Effector CD4-positive, alpha-beta T cell (primary cell): ENCODE measurements around the gene TMEM272.
A peak's percentile ranks its signal among the peaks of the same experiment; 100 is the strongest.

Experiments
- DNase-seq: peaks from one replicate; pipeline ENCODE4 v3.0.0-alpha.2; 2020

TMEM272 gene

DNA sequence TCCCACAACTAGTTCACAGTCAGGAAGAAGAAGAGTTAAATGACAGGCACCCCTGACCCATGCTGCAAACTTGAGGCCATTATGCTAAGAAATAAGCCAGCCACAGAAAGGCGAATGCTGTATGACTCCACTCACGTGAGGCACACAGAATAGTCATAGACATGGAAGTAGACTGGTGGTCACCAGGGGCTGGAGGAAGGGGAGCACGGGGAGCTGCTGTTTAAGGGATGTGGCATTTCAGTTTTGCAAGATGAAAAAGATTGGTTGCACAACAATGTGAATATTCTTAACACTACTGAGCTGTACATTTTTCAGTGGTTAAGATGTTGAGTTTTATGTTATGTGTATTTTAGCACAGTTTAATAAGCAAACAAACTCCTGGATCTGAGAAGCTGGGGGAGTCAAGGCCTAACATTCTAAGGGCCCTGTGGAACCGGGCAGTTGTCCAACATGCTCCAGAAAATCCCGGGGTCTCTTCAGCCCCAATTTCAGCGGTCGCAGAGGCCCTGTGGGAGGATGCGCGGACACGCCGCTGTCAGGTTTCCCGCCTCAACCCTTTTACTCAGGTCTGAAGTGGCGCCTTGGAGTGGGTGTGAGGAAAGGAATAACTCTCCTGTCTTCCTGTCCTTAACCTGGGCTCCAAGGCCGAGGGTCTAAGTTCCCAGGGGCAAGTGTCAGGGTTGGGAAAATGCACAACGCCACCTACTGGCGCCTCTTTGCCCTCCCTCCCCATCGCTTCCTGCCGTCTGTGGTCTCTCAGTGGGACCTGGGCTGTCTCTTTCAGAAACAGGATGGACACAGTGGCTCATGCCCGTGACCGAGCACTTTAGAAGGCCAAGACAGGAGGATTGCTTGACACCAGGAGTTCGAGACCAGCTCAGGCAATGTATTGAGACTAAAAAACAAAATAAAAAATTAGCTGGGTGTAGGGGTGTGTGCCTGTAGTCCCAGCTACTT is 4.4 kb upstream of the TMEM272 start:
- DNase-seq = no peak

DNA sequence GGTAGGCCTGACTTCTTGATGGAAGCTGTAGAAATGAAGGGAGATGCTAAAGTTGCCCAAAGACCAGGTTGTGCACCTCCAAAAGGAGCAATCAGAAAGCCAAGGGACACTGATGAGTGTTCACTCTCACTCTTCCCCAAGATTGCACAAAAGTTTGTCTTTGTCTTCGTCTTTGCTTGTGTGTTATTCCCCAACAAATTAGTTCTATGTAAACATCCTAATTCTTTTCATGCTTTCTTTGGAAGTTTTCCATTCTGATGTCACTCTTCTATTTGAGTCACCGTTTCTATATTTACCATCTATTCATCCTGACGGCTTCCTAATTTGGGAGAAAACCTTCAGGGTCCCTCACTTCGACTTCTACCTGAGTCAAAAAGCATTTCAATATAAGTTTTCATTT is 3.7 kb upstream of the TMEM272 start:
- no peak for DNase-seq

- DNase-seq = no peak
Observed at GRCh38 chr13:51846756-51847155, 1.8 kb upstream of the TMEM272 start.

- DNase-seq = no peak
Observed at GRCh38 chr13:51845574-51846318, 769 bp upstream of the TMEM272 start.

DNA sequence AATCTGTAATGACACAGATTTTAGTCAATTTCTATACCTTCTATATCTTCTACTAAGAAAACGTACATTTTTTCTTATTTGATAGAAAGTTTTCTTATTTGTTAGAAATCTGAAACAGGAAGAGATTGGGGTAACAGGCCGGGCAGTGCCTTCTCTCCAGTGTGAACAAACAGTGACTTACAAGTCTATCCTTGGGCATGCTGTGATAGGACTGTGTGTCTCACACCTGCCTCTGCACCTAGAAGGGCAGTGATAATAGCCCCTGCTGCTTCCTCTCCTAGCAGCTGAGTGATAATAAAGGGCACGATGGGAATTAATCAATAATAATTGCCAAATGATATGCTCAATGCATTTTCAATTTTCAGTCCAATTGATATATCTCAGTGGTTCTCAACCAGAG is 1.4 kb downstream of the TMEM272 start:
- no peak for DNase-seq

- no peak for DNase-seq
Observed at GRCh38 chr13:51841732-51842131, 3.2 kb downstream of the TMEM272 start.

GRCh38 chr13:51840917-51841316 is 4.1 kb downstream of the TMEM272 start:
- no peak for DNase-seq

DNA sequence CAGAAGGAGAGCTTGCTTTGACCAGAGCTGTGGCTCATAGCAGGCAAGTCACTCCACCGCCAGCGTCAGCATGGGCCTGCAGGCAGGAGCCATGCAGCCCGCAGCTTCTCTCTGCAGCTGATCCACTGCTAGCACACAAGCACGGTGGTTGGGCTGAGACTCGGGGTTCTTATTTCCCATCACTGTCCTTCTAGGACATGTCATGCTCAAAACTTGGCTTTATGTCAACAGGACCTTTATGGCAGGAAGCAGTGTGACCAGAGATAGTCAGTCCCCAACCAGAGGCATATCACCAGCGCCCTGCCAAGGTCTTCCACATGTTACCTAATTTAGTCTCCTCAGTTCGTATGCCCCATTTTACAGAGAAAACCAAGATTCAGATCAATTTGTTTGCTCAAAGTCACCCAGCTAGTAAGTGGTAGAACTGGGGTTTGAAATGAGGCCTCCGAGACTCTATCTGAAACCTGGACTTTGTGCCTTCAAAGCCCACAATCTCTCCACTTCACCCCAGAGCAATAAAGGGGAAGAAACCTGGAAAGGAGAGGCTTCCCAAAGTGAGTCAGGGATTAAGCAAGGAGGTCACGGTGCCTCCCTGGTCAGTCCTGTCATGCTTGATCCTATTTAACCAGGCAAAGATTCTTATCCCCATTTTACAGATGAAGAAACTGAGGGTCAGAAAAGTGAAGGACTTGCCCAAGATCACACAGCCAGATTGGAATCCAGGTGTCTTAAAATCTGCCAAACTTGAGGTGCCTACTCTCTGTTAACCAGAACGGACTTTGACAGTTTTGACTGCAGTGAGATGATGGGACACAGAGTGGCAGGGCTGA is 5.1 kb downstream of the TMEM272 start:
- no peak for DNase-seq

DNA sequence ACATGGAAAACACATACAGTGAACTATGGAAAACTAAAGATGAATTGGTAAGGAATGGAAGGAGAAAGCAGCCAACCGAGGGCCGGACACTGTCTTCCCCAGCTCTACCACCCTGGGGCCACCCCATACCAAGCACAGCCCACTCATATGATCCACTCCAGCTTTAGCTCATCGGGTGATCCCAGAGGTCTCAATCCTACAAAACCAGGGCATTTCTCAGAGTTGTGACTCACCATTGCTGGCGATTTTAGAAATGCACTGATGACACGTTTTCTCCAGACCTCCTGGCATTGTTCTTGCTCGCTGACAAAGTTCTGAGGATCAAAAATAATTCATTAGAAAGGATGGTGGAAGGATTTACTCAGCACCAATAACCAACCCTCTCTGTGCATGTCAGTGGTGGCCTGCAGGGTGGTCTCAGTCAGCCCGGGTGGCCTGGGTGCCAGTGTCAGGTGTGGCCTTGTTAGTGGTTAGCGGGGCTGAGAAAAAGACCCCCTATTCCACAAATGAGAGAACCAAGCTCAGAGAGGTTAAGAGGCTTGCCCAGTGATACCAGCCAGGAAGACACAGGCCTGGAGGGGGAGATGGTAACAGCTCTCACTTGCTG is 6.6 kb downstream of the TMEM272 start:
- no peak for DNase-seq

- no peak for DNase-seq
Observed at GRCh38 chr13:51837016-51837415, 8.0 kb downstream of the TMEM272 start.

GRCh38 chr13:51834581-51835171 is 10.3 kb downstream of the TMEM272 start:
- DNase-seq = no peak

DNA sequence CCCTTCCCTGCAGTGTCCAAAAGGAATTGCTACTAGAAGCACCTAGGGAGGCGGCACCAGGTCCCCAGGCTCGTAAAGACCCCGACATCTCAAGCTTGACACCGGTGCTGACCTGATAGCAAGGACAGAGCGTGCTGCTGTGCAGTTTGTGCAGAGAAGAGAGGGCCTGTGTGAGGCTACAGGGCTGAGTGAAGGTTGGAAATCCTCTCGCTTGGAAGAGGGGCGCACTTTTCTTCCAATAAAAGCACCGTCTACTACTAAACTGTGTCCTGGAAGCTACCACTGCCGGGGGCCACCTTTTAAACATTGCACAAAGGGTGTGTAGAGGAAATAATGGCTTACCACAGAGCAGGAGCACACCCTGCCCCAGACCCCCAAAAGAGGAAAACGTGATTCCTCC is 11.0 kb downstream of the TMEM272 start:
- DNase-seq = no peak

DNA sequence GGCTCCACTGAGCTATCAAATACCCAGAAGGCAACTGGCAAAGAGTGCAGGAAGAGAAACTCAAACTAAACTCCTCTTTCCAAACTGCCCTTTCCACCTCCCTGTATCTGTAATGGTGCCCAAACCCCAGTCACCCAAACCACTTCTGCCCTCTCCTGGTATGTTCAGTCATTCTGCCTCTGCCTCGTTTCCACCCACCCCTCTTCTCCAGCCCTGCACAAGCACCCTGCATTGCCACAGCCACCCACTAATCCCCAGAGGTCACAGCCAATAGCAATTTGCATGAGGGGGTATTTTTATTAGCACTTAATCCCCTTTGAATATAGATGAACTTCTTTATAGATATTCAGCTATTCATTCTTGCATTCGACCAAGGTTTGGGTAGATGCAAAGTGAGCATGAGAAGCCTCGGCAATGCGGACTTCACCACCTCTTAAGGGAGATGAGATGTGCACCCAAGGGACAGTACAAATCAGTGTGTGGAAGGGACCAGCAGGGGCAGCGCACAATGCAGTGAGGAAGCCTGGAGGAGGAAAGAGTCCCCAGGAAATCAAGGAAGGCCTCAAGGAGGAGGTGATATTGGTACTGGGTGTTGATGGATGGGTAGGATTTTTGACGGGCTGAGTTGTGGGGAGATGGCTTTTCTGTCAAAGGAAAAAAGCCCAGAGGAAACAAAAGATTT is 12.4 kb downstream of the TMEM272 start:
- peak; percentile 48 for DNase-seq

GRCh38 chr13:51831519-51831918 is 13.5 kb downstream of the TMEM272 start:
- no peak for DNase-seq

GRCh38 chr13:51829568-51829899 is 15.4 kb downstream of the TMEM272 start:
- no peak for DNase-seq

- no peak for DNase-seq
Observed at GRCh38 chr13:51828730-51829567, 16.0 kb downstream of the TMEM272 start.

DNA sequence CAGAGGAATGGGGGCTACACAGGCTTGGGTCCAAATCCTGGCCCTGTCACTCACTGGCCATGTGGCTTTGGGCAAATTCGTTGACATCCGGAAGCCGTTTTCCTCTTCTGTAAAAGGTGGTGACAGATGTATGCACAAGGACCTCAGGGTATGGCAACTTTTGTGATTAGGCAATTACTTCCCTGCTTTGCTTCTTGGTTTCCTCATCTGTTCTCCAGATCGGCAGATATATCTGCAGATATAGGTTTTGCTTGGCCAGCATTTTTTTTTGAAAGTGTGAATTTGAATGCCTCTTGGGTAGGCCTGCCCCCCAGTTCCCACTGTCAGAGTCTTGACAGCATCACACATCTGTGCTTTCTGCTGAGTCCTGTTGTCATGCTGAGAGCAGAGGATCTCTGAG is 17.7 kb downstream of the TMEM272 start:
- DNase-seq = no peak

DNA sequence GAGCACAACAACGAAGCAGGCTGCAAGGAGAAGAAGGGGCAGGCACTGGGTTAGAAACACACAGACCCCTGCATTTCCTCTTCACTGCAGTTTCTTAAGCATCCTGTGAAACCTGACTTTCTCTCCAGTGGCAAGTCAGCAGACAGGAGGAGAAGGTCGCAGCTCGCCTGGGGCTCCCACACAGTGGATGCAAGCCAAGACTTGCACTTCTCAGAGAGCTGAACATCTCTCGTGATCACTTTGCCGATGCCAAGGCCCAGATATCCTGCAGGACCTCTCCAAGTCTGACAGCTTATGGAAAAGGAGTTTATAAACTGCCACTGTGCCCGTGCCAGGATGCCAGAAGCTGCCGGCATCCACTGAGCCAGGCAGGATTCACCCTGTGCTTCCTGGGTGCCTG is 18.4 kb downstream of the TMEM272 start:
- no peak for DNase-seq

- no peak for DNase-seq
Observed at GRCh38 chr13:51825681-51826254, 19.2 kb downstream of the TMEM272 start.

DNA sequence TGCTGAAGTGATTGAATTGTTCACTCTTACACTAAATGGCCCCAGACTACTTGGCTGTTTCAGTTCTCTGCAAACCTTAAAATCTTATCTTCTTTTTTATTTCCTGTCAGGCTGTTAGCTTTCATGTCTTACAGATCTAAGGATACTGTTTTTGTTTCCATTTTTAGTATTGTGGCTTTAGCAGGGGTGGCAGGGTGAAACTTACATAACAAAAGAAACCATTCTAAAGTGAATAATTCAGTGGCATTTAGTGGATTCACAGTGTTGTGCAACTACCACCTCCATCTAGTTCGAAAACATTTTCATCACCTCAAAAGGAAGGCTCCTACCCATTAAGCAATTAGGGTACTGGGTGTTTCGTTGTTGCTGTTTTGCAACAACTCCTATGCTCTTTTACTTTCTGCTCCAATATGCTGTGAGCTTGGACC is 19.8 kb downstream of the TMEM272 start:
- DNase-seq = no peak
